HG03097 (cell line): ENCODE measurements around the gene TPI1.
"Not testable (repeated sequence)": the region's sequence is repeated elsewhere in the genome, so short reads cannot be mapped to it uniquely, and the experiment has no call there.

Experiments
- ATAC-seq: cut with Tn5 transposase; IDR thresholded peaks from one replicate; pipeline ENCODE4 v1.9.1; 2021; ENCODE audit not compliant: unreplicated experiment, low FRiP score

Gene TPI1

GRCh38 chr12:6865307-6865706 is 2.0 kb upstream of the TPI1 start:
- ATAC-seq = not testable (repeated sequence)

DNA sequence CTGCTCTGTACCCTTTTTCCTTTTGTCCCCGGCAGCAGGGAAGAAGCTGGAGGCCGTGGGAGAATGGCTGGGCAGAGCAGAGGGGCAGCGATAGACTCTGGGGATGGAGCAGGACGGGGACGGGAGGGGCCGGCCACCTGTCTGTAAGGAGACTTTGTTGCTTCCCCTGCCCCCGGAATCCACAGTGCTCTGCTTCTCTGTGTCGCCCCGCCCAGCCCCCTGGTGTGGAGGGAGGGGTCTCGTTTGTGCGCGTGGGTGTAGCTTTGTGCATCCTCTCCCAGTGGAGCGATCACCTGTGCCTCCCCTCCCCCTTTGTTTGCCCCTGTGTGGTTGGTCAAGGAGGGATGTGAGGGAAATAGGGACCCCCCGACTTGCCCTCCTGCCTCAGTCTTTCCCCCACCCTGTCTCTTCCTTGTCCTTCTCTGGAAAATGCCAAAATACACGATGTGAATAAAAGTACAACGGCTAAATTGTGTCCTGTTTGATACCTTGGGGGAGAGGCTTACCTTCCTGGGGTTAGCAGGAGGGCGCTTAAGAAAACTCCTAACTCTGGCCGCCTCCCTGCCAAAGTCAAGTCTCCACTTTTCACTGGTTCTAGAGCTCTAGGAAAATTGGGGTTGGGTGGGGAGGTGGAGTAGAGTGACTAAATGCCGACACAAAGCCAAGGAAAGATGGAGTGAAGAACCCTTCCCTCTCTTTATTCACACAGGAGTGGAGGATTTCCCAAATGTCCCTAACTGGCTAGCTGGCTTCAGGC is 990 bp upstream of the TPI1 start:
- no peak for ATAC-seq

DNA sequence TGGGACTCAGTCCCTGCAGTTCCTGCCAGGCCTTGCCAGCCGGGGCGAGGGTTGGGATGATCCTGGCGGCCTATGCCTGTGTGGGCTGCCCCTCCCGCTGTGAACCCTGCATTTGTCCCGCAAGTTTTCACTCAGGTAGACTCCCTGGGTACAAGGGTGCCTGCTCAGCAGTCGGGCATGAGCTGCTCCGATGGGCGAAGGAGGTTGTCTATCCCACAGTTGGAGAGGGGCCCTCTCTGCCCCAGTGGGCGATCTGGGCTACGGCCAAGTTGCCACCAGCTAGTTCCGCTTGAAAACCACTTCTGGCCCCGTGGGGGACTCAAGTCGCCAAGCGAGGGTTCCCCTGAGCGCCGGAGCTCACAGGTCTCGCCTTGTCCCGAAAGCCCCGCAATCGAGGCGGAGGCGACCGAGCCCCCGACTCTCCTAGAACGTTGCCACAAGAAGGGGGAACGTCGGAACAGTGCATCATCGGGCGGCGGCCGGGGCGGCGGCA is 365 bp upstream of the TPI1 start:
- ATAC-seq = peak; percentile 1

GRCh38 chr12:6868211-6869048 is 1.1 kb downstream of the TPI1 start:
- ATAC-seq = no peak

DNA sequence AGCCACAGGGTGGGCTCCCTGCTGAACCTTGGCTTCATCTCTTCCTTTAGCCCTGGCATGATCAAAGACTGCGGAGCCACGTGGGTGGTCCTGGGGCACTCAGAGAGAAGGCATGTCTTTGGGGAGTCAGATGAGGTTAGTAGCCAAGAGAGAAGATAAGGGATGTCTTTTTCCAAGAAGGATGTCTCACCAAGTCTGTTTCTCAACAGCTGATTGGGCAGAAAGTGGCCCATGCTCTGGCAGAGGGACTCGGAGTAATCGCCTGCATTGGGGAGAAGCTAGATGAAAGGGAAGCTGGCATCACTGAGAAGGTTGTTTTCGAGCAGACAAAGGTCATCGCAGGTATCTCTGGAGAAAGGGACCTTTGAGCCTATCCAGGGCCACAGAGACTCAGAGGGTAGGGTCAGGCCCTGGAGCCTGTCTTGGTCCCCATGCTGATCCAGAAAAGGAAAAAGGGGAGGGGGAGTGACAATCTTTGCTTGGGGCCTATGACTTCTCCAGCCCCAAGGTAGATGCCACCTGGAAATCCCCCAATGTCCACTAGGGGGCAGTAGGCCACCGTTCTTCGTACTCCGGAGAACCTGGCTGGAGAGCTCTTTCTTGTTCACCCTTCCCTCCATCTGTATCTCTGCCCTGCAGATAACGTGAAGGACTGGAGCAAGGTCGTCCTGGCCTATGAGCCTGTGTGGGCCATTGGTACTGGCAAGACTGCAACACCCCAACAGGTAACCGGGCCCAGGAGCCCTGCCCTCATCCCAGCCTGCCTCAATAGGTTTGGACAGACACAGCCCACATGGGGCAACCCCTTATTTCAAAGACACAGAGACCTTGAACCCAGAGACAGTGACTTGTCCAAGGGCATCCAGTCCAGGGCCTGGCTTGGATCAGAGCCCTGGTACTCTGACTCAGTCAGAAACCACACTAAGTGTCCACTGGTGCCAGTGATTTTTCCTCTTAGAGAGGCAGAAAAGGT is 2.0 kb downstream of the TPI1 start:
- no peak for ATAC-seq

GRCh38 chr12:6870304-6870703 is 3.0 kb downstream of the TPI1 start:
- ATAC-seq = not testable (repeated sequence)

- ATAC-seq = no peak
Measured at GRCh38 chr12:6871052-6871957, 4.0 kb downstream of the TPI1 start.

DNA sequence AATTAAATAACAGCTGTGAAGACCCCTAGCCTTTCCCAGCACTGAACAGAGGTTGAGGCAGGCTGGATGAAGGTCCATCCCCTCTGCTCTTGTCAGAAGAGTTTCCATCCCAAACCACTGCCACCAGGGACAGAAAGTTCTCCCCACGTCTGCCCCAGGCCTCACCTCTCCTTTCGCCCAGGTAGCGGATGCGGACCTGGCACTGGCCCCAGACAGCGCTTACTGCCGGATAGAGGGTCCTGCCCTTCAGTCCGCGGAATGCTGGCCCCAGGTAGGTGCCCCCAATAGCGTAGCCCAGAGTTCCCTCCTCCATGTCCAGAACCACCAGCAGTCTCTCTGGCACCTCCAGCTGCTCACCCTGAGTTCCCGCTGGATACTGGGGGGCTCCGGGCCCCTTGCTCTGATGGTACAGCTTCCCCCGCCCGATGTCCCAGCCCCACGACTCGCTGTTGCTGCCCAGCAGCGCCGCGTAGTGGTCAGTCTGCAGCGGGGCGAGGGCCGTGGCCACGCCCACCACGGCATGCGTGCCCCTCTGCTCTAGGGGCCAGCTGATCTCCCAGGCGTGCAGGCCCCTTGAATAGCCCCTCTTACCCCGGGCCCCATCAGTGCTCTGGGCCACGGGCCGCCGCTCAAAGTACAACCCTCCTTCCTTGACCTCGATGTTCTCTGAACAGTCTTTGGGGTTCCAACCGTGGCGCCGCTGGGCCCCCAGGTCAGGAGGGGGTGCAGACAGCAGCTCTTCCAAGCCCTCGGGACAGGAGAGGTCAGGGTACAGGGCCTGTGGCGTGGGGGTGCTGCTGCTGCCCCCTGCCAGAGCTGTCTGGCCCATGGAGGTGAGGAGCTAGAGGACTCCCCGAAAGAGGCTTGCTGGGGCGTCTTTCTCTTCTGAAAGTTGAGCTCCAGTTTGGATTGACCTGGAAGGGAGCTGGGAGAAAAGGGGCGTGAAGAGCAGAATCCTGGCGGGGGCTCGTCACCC is 5.0 kb downstream of the TPI1 start:
- peak; percentile 25 for ATAC-seq

- peak; percentile 70 for ATAC-seq
Measured at GRCh38 chr12:6873094-6874014, 6.0 kb downstream of the TPI1 start, which contains the start of gene SPSB2. Gene SPSB2, minus strand, starts transcription at chr12:6873303. Its CDS starts 402 bp downstream, at chr12:6872901.

GRCh38 chr12:6874015-6874368 is 6.7 kb downstream of the TPI1 start:
- ATAC-seq = not testable (repeated sequence)

GRCh38 chr12:6879824-6880223 is 12.5 kb downstream of the TPI1 start:
- ATAC-seq = not testable (repeated sequence)

DNA sequence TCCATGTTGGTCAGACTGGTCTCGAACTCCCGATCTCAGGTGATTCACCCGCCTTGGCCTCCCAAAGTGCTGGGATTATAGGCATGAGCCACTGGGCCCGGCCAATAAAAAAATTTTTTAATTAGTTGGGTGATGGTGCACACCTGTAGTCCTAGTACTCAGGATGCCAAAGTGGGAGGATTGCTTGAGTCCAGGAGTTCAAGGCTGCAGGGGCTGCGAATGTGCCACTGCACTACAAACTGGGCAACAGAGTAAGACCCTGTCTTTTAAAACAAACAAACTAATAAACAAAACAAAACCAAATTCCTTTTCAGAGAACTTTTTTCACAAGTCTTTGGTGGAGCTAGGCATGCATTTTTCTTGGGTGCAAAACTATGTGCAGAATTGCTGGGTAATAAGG is 15.9 kb downstream of the TPI1 start:
- no peak for ATAC-seq

DNA sequence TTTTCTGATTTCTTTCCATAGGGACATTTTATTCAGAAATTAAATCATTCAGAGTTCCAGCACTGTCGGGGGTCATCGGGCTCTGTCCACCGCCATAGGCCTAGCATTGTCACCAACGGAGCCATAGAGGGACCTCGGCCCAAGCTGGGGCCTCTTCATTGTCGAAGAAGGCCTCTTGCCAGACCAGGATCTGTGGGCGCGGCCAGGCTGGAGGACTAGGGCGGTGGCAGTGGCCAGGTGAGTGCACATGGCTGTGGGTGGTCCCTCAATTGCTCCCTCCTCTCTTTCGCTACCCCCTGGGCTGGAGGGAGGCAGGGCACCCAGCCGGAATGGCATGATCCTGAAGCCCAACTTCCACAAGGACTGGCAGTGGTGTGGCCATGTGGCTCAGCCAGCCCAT is 16.4 kb downstream of the TPI1 start:
- no peak for ATAC-seq

DNA sequence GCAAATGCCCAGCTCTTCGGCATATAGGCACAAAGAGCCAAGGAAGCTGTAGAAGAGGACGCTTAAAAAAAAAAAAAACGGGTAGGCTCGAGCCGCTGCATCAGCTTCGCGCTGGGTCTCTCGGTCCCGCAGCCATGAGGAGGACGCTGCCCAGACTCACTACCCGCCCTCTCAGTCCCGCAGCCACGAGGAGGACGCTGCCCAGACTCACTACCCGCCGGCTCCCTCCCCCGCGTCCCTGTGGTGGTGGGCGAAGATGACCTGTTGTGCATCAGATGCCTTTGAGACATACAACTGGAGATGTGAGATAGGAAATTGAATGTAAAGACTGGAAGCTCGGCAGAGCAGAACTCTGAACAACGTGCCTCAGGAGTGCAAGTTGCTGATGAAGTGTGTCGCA is 17.2 kb downstream of the TPI1 start:
- no peak for ATAC-seq

- ATAC-seq = not testable (repeated sequence)
Measured at GRCh38 chr12:6886206-6886999, 19.1 kb downstream of the TPI1 start.

DNA sequence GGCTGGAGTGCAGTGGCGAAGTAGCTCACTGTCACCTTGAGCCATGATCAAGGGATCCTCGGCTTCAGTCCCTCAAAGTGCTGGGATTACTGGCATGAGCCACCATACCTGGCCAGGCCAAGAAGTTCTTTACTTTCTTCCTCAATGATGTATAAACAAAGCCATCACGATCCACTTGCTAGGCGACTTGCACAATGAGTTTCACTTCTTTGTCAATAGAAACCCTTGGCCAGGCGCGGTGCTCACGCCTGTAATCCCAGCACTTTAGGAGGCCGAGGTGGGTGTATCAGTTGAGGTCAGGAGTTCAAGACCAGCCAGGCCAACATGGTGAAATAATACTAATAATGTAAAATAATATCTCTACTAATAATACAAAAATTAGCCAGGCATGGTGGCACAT is 20.1 kb downstream of the TPI1 start:
- ATAC-seq = no peak
